Inflammatory macrophage (primary cell): Measurements from ENCODE around the gene STAMBPL1.

Experiments used
- DNase-seq, 2 donors: peaks; one replicate each; pipeline ENCODE4 v3.0.0-alpha.2; 2020 to 2022

STAMBPL1 gene

DNA sequence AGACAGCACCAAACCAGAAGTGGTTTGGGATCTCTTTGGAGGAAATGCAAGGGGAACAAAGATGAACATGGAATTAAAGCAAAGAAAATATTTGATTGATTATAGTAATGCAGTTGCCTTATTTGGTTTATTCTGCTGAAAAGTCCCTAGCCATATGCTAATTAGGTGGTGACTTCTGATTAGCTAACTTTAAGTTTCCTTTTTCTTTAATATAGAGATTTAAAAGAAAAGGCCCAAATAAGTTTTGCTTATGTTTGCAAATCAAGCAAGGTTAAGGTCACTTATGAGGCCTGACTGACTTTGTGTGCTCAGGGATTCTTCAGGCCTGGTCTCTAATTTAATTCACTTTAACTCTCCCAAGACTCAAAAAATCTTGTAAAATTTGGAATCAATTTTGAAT lies 22.2 kb upstream of the STAMBPL1 start:
- DNase-seq: no peak

DNA sequence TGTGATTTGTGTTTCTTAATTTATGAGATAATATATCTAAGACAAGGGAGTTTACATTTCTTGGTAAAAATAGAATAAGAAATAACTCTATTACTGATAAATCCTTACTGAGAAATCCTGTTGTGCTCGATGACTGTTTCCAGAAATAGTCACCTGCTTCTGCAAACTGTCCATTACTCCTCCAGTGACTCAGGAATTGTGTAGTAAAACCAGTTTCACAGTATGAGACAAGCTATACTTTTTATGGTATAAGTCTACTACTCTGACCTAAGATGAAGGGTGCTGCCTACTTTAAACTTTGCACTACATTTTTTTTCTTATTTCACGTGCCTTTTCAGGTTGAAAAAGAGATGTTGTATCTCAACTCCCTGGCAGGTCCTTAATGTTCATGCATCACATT lies 21.6 kb upstream of the STAMBPL1 start:
- DNase-seq: peak; percentile 59 to 66

DNA sequence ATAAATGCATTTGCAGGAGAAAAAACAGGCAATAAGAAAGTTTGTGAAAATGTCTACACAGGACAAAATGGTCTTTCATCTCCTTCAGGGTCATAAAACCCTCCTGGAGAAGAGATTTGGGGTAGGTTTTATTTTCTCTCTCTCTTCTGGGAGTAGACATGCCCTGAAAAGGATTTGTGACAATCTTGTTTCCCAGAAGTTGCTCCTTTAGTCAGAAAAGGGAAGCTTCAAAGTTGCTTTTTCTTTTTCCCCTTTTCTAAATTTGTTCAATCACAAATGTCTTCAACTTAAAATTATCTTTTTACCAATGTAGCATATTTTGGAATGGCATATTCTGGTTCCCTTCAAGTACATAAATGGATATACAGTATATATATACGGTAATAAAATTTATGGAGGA lies 19.0 kb upstream of the STAMBPL1 start:
- DNase-seq: peak in 1 of 2 donors; percentile 36

DNA sequence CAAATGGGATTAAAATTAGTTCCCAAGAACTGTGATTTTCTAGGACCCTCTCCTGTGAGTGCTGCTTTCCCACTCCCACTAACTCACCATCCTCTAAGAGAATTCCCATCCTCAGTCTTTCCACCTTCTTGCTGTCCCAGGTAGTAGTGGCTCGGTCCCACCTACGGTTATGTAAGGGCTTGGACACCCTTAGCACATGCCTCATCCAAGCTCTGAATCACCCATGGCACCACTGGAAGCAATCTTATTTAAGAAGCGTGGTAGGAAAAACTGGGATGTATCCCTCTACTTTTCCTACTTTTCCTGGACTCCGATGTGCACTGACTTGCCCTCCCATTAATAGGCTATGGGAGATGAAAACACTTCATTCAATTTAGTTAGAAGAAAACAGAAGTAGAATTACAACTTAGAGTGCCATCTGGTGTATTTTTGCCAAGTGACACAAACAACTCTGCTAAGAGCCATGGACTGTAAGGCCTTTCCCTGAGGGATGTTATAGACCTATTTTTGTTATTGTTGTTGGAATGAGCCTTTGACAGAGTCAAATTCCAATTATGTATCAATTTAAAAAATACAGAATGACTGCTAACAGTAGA lies 14.7 kb upstream of the STAMBPL1 start:
- DNase-seq: peak; percentile 63 to 77

DNA sequence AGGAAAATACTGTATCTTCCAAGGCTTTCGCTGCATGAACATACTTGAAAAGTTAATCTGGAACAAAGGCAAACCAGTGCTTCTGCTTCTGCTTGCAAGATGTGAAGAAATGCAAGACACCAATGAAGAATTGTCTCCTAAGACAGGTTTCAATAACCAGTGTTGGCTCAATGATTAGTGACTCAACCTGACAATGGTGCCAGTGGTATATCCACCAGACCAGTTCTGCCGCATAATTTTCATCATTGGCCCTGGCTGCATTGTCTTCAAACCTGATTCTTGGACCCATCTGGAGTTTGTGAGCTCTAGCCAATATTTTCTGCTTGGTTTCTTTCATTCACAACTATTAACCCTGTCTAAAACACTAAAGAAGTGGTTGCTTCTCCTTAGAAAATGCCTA lies 13.6 kb upstream of the STAMBPL1 start:
- no peak for DNase-seq

DNA sequence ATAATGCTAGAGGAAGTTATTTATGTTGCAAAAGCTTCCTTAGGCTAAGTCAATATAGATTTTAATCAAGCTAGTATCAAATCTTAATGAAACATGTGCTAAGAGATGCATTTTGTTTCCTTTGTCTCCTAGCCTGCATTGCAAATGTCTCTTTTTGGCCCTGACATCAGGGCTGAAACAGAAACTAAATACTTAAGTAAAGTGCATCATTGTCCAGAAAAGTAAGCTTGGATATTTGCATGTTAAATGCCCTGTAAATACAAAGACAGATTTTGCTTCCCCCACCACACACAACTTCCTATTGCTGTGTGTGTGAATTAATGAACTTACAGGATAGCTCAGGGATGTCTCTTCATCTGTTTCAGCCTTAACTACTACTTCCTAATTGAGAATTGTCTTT lies 10.0 kb upstream of the STAMBPL1 start:
- no peak for DNase-seq

DNA sequence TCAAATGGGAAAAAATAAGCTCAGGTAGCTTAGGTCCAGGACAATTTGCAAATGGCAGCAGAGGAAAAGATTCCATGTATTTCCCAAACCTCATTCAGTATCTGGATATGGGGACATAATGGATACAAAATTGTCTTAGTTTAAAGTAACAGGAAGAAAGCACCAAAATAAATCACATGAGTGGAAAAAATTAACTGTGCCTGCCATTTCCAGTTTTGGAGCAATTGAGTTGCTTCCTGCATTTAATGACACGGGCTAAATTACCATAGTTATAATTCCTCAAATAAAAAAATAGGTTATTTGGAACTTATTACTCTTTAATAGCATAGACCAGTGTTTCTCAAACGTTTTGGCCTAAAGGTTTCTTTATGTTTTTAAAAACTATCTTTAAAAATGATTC lies 6.3 kb upstream of the STAMBPL1 start:
- DNase-seq: no peak

DNA sequence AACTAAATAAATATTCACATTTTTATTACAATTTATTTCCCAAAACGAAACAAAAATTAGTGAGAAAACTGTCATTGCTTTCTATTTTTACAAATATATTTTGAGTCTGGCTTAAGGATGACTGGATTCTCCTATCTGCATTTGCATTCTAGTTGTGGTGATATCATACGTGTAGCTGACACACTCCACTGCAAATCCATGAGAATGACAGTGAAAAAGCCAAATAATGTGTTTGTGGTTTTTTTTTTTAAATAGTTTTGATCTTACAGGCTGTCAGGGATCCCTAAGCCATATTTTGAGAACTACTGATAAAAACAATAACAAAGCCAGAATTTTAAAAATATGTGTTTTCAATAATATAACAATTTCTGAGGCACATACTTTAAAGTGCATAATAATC lies 5.8 kb upstream of the STAMBPL1 start:
- no peak for DNase-seq

DNA sequence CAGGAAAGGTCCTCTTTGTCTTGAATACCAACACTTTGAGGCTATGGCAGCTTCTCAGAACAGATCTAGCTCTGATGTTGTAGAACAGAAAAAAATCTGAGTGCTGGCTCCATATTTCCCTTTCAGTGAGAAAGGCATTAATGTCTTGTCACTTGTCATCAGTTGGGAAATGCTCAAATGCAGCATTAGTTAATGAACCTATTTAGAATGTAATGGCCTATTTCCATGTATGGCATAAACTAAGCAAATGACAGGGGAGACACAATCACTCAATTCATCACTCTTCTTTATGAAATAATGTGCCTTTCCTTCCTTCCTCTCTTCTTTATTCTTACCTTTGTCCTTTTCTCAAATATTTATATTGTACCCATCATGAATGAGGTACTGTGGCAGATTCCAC lies 5.0 kb upstream of the STAMBPL1 start:
- DNase-seq: no peak

DNA sequence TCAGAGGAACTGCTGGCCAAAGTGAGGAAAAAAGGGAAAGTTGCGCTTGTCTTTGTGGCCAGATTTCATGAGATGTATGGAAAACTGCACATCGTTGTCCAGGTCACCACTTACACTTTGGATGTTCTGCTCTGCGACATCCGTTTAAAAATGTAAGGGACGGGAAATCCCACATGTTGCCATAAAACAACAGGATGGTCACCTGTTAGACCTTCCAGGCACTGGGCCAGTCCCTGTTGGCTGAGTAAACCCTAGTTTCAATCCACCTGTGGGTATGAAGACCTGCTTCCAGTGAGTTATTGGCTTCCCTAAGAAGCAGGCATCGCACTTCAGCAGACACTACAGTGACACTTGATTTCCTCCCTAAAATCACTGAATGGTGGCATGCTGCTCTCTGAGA lies 2.7 kb upstream of the STAMBPL1 start:
- no peak for DNase-seq

DNA sequence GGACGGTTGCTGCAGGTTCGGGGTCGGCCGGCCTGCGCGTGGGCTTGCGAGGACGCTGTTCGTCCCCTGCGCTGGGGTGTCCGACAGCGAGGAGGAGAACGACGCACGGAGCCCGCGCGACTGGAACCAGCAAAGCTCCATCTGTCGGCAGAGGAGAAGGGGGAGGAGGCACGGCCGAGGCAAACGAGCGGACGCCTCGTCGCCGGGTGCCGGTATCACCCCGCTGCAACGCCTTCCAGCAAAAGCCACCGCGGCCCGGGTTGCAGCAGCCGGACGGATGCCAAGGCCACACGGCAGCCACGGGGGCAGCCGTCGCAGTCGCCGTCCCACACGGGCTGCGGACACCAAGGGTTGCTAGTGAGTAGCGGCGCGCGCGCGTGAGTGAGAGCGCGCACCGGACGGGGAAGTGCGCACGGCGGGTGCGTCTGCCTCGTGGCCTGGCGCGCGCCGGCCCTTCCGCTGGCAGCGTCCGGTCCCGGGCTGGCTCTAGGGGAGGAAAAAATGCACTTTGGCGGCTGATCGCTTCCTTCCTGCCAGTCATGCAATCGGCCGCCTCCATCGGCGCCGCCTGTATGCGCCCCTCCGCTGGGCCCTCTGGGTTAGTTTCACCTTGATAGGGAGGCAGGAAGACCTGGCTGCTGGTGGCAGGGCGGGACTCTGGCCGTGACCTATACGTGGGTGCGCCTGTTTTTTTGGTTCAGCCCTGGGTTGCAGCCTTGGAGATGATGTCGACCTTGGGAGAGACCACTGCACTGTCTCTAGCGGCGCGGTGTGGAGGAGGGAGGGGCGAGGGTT lies 434 bp downstream of the STAMBPL1 start:
- DNase-seq: peak; percentile 91

DNA sequence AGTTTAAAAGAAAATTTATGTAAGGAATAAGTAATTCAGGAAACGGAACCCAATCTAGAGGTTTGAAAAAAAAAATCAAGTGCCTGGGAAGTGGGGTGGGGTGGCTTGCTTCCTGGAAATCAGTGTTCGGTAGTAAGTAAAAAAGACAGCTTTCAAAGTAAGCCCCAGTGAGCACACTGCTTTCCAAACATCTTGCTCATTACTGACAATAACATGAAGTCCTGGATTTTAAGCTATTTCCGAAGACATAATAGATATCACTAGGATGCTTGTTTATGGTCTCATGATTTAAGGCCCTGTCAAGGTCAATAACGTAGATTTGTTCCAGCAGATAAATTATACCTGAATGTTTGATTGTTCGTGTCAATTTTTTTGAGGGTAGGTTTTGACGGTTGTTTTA lies 1.3 kb downstream of the STAMBPL1 start:
- peak in 1 of 2 donors; percentile 29 for DNase-seq

DNA sequence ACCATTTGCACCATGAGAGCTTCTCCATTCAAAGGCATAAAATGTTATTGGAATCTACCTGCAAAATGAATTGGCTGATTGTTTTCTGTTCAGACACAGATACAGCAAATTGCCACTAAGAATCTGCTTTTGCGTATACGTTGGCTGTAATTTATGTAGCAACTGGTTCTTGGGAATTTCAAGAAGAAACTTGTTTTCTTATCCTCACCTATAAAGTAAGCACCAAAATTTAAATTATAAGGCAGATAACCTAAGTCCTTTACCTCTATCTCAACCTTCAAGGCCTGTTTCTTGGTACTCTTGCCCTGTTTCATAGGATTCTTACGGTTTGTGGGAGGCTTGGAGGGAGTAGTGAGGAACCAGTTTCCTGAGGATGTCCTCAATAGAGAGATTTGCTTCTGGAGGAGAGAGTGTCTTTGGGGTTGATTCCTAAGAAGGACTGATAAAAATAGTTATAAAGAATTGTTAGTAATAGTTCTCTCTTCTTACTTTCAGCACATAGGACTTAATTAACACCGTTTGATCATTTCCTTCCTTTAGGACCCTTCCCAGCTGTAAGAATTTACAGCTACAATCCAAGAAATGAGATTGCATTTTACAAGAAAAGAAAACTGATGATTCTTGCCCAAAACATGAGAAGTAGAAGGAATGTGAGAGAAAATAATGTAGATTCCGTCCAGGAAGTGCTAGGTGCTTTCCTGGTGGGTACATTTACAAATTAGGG lies 2.0 kb downstream of the STAMBPL1 start:
- peak in 1 of 2 donors; percentile 1 for DNase-seq

DNA sequence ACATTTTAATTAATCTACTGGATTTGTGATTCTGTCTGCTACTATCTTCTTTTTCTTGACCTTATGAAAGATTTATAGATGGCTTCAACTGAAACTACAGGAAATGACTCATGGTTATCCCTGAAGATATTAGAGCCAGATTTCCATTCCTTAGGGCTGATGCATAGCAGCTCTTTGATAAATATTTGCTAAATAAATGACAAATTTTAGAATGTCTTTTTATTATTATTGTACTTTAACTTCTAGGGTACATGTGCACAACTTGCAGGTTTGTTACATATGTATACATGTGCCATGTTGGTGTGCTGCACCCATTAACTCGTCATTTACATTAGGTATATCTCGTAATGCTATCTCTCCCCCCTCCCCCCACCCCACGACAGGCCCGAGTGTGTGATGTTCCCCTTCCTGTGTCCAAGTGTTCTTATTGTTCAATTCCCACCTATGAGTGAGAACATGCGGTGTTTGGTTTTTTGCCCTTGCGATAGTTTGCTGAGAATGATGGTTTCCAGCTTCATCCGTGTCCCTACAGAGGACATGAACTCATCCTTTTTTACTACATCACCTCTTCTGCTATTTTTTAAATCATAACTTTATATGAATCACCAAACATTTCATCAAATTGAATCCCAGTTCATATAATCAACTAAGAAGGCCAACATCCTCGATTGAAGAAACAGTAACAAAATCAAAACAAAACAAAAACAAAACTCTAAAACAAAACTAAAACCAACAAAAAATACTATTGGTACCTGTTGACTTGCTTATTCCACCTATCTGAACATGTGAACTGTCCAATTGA lies 2.8 kb downstream of the STAMBPL1 start:
- peak in 1 of 2 donors; percentile 1 for DNase-seq

DNA sequence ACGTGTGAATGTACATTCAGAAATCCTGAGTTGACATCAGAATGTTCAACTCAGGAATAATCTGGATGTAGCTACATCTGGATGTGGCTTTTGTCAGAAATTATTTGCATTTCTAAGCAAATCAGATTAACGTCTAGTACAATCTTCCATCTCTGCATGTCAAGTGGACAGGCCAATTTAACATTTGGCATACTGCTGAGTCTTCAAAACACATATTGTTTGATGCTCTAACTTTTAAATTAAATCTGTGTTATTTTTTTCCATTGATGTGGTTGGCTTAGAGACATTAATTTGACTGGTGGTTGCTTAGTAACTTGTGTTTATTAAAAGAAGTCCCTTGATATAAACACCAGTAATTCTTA lies 3.4 kb downstream of the STAMBPL1 start:
- DNase-seq: no peak

DNA sequence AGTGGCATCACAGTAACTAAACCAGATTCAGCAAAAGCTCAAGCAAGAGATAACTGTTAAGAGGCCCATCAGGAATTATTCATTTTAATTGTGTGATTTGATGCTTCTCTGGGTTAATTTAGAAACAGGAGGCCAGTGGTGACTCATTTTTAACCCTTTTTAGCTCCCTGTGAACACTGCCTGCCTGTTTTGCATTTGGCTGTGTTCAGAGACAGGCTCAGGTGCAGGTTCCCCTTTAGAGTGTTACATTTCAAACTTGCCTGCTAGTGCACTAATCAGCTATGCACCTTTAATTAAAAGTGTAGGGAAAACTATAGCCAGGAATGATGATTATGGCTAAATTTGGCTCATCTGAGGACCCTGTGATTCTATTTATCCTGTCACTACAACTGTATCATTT lies 6.5 kb downstream of the STAMBPL1 start:
- DNase-seq: no peak

DNA sequence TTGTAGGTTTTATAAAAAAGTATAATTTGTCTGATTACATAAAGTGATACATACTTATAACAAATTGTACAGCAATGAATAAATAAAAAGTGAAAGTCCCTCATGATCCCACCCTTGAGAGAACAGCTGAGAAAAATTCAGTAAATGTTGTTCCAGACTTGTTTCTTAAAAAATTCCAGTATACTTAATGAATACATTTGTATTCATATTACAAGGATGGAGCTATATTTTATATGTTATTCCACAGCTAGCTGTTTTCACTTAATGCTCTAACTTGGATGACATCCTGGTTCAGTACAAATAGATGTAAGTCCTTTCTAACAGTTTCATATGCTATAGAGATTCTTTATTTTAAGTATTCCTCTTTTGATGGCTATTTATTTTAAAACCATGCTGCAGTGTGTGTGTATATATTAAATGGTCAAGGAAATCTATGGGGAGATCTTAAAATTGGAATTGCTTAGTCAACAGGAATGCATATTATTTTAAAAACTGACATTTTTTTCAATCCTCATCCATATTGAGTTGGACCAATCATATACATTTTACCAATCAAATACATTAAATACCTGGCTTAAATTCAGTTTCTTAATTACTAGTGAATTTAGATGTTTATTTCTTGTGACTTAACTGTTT lies 8.9 kb downstream of the STAMBPL1 start:
- DNase-seq: peak in 1 of 2 donors; percentile 1

DNA sequence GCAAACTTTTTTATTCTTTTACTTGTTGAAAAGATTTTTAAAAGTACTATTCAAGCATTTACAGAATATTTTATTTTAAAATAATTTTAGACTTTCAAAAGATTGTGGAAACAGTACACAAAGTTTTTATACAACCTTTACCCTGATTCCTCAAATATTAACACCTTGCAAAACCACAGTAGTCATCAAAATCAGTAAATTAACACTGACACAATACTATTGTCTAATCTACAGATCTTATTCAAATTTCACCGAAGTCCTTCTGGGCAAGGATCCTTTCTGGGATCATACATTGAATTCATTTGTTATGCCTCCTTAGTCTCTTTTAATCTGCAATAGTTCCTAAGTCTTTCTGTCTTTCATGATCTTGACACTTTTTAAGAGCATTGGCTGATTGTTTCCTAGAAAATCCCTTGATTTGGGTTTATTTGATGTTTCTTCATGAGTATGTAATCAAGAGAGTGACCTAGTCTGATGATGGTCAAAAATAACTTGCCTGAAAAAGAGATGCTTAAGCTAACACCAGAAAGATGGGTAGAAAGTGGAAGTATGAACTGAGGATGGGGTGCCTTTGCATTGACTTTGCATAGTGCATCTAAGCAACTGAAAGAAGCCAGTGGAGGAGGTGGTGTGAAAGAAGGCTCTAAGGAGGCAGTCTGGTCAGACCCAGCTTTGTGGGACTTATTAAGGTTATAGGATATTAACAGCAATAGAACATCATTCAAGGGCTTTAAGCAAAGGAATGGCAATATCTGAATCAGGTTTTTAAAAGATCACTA lies 9.7 kb downstream of the STAMBPL1 start:
- DNase-seq: no peak

DNA sequence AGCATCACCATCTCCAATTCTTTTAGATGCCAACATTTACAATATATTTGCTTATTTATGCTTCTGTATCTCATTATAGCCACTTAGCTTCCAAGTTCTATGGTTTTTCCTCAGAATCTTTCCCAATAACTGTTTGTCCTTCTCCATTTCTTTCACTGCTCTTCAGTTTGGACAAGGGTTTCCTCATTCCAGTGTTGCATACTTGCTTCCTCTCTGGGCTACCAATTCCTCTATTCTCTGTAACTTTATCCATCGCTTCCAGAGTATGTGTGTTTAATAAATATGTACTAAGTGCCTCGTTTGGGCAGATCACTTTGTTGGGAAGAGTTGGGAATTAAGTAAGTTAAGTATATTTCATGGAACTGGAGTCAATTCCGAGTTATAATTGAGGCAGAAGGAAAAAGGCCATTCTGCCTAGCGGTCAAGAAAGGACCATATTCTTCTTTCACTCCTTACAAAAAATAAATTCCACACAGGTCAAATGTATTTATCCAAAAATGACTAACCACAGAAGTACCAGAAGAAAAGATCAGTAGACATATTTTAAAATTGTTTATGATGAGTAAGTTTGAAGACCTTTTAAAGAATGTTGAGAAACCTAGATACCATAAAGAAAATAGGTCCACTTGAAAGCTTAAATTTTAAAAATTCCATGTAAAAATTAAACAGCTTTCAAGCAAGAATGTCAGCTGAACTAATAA lies 10.8 kb downstream of the STAMBPL1 start:
- peak; percentile 43 to 69 for DNase-seq

DNA sequence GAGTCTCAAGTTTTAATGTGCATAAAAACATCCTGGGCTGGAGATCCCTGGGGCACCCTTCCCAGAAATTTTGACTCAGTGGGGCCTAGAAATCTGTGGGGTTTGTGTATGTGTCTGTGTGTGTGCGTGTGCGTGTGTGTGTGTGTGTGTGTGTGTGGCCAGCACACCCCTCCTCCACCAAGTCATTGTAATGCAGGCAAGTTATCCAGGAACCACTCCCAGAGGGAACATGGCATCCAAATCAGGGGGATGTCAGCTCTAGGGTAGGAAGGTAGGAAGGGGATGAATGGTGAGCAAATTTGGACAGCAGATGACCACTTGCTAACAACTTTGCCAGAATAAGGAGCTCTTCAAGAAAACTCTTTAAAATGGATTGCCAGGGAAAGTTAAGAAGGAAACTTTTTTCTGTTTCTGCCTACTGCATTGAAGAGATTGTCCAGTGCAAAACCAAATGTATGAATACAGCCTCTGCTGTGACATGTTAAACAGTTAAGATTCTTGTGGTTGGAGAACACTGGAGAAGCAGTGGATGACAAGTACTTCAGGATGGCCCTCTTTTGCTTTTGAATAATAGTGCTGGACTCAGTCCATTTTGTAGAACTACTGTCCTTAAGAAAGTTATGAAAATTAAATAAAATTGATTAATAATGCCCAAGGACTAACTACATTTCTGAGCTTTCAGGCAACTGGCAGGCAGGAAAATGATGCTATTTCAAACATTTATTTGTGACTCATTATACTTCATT lies 12.3 kb downstream of the STAMBPL1 start:
- DNase-seq: peak in 1 of 2 donors; percentile 2
